Gastroesophageal sphincter (tissue), 4 donors: ENCODE data around the gene GPR17. TPM values are rescaled to one million over a fixed set of nuclear protein-coding genes. Genes with fewer than 3 reads are reported as not detected.
A peak's percentile ranks its signal among the peaks of the same experiment; 100 is the strongest.

Experiments used
- ATAC-seq: fragments of 150-250 bp; one replicate; pipeline ENCODE4 v1.9.1; 2016; ENCODE audit warnings: mild to moderate bottlenecking, moderate library complexity
- H3K27ac ChIP-seq, 4 donors: fragments of 200-600 bp; sonication (generic) in 3 of 4; 1 replicate in 3 of 4; 2 replicates in 1 of 4; pipeline ENCODE4 v1.5.1; 2016 to 2019
- H3K27me3 ChIP-seq: fragments of 200-600 bp; sonication (generic); one replicate; pipeline ENCODE4 v1.5.1; 2019
- H3K36me3 ChIP-seq, 2 donors: fragments of 200-600 bp; sonication (generic); one replicate each; pipeline ENCODE4 v1.5.1; 2019; ENCODE audit warnings: control low read depth in 1 of 2
- H3K4me1 ChIP-seq, 3 donors: fragments of 200-600 bp; sonication (generic); 1 replicate in 2 of 3; 2 replicates in 1 of 3; pipeline ENCODE4 v1.5.1; 2016 to 2019; ENCODE audit warnings: control low read depth in 2 of 3
- H3K4me3 ChIP-seq, 2 donors: fragments of 200-600 bp; sonication (generic); one replicate each; pipeline ENCODE4 v1.5.1; 2019; ENCODE audit warnings: mild to moderate bottlenecking in 1 of 2, moderate library complexity in 1 of 2
- H3K9me3 ChIP-seq, 3 donors: fragments of 200-600 bp; sonication (generic); one replicate each; pipeline ENCODE4 v1.5.1; 2017 to 2019; ENCODE audit warnings: control low read depth in 2 of 3
- CTCF ChIP-seq, 4 experiments: fragments of 200-600 bp in 2 of 4; fragments of 450-650 bp in 2 of 4; sonication (generic) in 1 of 4; IDR thresholded peaks; one replicate each; pipeline ENCODE4 v1.5.1; 2017 to 2019; ENCODE audit warnings: antibody characterized with exemption in 4 of 4, mild to moderate bottlenecking in 2 of 4, moderate library complexity in 2 of 4
- EP300 ChIP-seq: sonication (generic); formaldehyde crosslinking; IDR thresholded peaks from one replicate; pipeline ENCODE4 v1.6.1; 2017; ENCODE audit warnings: antibody characterized with exemption, mild to moderate bottlenecking
- POLR2A ChIP-seq, 2 donors: fragments of 450-650 bp; IDR thresholded peaks; one replicate each; pipeline ENCODE4 v1.6.1; 2017; ENCODE audit warnings: antibody characterized with exemption in 2 of 2, mild to moderate bottlenecking in 2 of 2, moderate library complexity in 1 of 2
- POLR2AphosphoS5 ChIP-seq: sonication (generic); formaldehyde crosslinking; IDR thresholded peaks from one replicate; pipeline ENCODE4 v1.6.1; 2017; ENCODE audit warnings: antibody characterized with exemption
- WGBS, 2 donors: methylation state at CpG; one replicate each; pipeline ENCODE4 v1.1.5; 2018; ENCODE audit warnings: low coverage in 1 of 2; 5-methylcytosine and 5-hydroxymethylcytosine counted together
- total RNA-seq, 4 donors: library from RNA; depleted of rRNA; stranded (reverse); fragments of >200 nt; gene quantifications; one replicate each; pipeline ENCODE4 v1.1.0, GENCODE V29; 2016

GPR17 gene
- total RNA-seq, 4 donors from 2014 or later, result 0.35 TPM; not detected in 3

GRCh38 chr2:127670957-127671290 is 25.0 kb downstream of the GPR17 start:
- peaks cover 2 to 74% (median 9%) of the 10 kb centered on the region in 3 donors for H3K4me1 ChIP-seq
- 64 to 100% methylated on average over 1 to 5 of the region's 5 CpGs for WGBS, 2 donors
- ATAC-seq, result no peak
- TF ChIP-seq CTCF (IDR thresholded peaks at IDR 0.05), result no peak
- TF ChIP-seq EP300, result no peak
- TF ChIP-seq POLR2AphosphoS5, result no peak
- TF ChIP-seq POLR2A (IDR thresholded peaks at IDR 0.05), result no peak
- H3K9me3 ChIP-seq, result no peaks in the 10 kb centered on the region
- H3K36me3 ChIP-seq, result no peaks in the 10 kb centered on the region
- no peaks in the 10 kb centered on the region for H3K27me3 ChIP-seq
- H3K4me3 ChIP-seq, result peak overlapping the region in 1 of 2 donors; percentile 93
- peak overlapping the region; percentile 51 to 98 (median 88) for H3K27ac ChIP-seq

DNA sequence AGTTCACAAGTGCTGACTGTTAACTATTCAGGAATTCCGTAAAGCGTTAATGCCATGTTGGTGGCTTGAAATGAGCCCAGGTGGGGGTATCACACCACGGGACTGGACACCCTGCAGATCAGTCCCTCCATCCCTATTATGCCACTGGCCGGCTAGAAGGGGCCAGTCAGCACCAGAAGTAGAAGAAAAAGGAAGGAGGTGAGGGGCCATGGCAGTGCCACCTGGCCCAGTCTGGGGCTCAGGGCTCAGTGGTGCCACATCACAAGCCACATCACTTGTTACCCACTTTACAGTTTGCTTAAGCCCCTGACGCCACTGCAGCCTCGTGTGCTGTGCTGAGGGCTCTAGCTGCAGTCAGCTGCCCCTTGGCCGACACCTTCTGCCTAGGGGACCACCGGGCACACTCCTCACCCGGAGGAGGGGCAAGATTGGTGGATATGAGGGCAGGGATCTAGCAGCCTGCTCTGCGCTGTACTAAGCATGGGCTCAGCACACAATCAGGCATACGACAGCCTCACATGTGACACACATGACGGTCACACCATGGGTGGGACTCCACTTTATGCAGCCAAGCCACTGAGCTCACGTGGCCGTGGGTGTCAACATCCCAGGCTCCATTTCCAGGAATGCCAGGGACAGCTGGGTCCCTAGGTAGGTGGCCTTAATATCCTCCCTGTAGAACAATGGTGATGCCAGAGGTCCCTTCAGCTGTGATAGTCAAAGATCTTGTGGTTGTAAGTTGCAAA is 25.8 kb downstream of the GPR17 start:
- Histone ChIP-seq H3K27ac (peak overlapping the region; percentile 98 to 99 (median 98)), H3K4me1 (peaks cover 0 to 74% (median 11%) of the 10 kb centered on the region in 3 donors), H3K4me3 (peak overlapping the region in 1 of 2 donors; percentile 93), H3K9me3 (no peaks in the 10 kb centered on the region), H3K27me3 (no peaks in the 10 kb centered on the region), H3K36me3 (no peaks in the 10 kb centered on the region)
- whole genome bisulfite sequencing, 2 donors, result 40 to 42% methylated on average over 2 of the region's 14 CpGs
- no peak for ATAC-seq
- no peak for TF ChIP-seq EP300
- no peak for TF ChIP-seq CTCF (IDR thresholded peaks at IDR 0.05)
- no peak for TF ChIP-seq POLR2A (IDR thresholded peaks at IDR 0.05)
- TF ChIP-seq POLR2AphosphoS5, result no peak

DNA sequence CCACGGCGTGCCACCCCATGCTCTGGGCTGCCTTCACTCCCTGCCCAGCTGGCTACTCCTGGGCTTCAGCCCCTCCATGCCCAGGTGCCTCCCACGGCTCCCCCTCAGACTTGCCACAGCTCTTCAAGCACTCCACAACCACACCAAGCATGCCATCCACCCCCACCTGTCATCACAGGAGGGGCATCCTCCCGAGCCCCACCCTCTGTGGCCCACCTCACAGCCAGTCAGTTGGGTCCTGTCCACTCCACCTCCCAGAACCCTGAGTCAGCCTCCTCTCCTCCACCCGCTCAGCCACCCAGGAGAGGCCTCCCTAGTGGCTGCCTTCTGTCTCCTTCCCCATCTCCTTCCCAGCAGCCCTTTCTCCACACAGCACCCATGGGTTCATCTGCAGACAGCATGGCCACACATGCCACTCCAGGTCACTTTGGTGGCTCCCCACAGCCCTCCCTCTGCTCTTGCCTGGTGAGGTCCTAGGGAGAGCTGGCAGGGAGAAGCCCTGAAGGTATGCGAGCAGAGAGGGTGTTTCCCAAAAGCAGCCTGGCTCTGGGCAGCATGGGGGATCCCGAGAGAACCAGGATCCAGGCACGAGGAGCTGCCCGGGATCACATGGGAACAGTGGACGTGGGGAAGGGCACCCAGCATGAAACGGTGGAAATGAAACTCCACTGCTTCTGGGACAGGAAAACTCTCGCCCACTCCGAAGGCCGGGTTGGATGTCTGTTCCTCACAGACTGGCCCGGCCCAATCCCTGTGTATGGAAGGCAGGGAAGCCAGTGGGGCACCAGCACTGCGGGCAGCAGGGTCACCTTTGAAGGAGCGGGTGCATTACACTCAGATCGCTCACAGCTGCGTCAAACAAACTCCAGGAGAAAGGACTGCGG is 26.6 kb downstream of the GPR17 start:
- Histone ChIP-seq H3K36me3 (no peaks in the 10 kb centered on the region), H3K9me3 (no peaks in the 10 kb centered on the region), H3K27ac (peak overlapping the region; percentile 98 to 99 (median 98)), H3K4me3 (peak overlapping the region; percentile 93 to 94), H3K4me1 (peaks cover 0 to 78% (median 12%) of the 10 kb centered on the region in 3 donors), H3K27me3 (no peaks in the 10 kb centered on the region)
- 15 to 74% methylated on average over 3 to 11 of the region's 20 CpGs for WGBS, 2 donors
- TF ChIP-seq POLR2AphosphoS5 (peak; percentile 5), CTCF (IDR thresholded peaks at IDR 0.05) (no peak), POLR2A (IDR thresholded peaks at IDR 0.05) (peak in 1 of 2 donors; percentile 23)
- ATAC-seq, result peak; percentile 6

- H3K27me3 ChIP-seq, result no peaks in the 10 kb centered on the region
- H3K9me3 ChIP-seq, result no peaks in the 10 kb centered on the region
- TF ChIP-seq POLR2AphosphoS5, result peak; percentile 24
- no peak for TF ChIP-seq CTCF (IDR thresholded peaks at IDR 0.05)
- peaks cover 0 to 85% (median 12%) of the 10 kb centered on the region in 3 donors for H3K4me1 ChIP-seq
- ATAC-seq, result no peak
- H3K27ac ChIP-seq, result peak overlapping the region; percentile 98 to 99 (median 98)
- WGBS, 2 donors, result 18 to 38% methylated on average over 2 to 5 of the region's 17 CpGs
- peak overlapping the region; percentile 93 to 94 for H3K4me3 ChIP-seq
- no peaks in the 10 kb centered on the region for H3K36me3 ChIP-seq
These were observed 27.5 kb downstream of the GPR17 start for GRCh38 chr2:127673291-127674069.
